NCI-H1436 (cell line): ENCODE data around the gene THEMIS.

Source experiments
- DNase-seq: peaks from one replicate; lab custom pipeline; 2025; lab: John Stamatoyannopoulos, UW

THEMIS gene

DNA sequence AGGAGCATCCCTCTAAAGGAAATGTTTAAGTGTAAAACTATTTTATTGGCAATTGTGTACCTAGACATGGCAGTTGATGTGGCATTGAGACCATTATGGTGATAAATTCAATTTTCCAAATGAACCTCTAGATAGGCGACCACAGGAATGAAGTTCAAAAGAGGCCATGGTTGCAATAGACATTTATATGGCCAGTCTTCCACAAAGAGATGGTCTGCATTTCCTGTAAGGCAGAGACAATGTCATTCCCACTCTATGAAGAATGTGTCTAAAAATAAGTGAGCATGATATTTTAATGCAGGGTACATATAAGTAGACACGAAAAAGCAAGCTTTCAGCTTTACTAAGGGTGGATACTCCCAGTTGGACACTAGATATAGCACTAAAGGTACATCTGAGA lies 40.9 kb downstream of the THEMIS start:
- no peak for DNase-seq

DNA sequence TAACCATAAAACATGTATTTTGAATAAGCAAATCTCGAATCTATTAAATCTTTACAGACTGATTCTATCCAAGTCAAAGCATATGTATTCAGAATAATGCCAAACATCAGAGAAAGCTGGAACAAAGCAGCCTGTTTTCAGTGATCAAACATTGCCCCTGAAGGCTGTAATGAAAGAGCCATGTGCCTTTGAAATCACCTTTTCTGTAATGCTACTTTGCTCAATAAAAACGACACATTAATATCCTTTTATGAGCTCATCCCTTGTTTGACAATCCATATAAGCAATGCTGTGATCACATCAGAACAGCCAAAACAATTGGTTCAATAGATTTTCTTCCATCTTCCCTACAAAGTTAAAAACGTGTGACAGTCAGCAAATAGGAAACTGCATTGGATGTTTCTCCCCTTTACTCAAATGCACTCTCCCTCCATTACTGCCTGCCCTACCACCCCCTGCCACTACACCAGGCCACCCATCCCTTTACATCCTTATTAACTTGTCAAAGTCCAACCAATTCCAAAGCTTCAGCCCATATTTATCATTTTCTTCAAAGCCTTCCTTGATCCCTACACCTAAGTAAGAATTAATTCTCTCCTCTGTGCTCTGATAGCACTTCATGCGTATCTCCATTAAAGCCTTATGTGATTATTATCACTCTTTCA lies 42.0 kb downstream of the THEMIS start:
- DNase-seq: no peak

DNA sequence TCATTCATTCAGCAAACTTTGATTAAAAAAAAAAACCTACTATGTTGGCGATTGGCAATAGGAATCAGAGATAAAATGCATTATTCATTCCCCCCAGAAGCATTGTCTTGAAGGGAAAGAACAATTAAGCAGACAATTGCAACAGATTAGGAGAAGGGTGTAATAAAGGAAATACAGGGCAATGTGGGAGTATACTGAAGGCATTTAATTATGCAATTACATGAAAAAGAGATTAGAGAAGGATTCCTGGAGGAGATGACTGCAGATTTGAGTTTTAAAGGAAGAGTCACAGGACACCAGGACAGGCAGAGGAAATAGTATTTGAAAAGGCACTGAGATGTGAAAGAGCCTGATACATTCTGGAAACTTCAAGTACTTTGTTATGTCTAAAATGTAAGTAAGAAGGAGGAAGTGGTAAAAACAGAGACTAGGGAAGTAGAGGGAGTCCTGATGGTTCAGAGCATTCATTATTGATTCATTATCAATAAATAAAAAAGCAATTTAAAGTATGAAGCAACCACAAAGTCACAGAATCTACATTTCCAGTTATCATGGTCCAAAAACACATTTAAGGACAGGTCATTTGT lies 43.7 kb downstream of the THEMIS start:
- DNase-seq: no peak

DNA sequence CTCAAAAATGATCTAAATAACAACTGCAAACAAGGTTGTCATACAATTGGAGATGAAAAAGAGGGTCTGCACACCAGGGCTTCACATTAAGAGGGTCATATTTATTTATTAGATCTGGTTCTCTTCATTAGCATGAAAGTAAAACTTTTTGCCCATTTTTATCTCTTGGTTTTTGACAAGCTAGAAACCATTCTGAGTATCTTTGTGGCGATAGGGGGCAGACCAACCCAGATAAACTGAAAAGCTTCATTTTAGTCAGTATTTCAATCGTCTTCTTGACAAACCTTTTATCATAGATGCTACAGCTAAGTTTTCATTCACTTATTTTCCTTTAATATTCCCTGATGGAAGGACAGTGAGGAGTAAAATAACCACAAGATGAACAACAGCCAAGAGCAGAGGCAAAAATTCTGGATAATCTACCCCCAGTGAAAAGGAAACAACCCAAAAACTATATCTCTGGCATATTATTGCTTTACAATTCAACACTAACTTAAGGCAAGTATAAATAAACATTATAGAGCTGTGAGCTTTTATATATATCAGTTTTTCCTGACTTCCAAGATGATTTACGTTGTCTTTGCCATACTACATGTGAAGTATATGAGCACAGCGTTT lies 45.2 kb downstream of the THEMIS start:
- no peak for DNase-seq

DNA sequence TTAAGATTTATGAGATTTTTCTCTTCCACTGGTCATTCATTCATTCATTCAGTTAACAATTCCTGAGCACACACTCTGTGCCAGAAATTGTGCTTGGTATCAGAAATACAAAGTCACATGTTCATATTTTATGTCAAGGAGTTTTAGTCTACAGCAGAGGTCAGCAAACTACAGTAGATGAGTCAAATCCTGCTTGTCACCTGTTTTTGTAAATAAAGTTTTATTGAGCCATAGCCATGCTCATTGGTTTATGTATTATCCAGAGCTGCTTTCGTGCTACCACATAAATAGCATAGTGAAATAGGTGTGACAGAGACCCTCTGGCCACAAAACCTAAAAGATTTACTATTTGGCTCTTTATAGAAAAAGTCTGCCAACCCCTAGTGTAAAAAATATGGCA lies 46.8 kb downstream of the THEMIS start:
- no peak for DNase-seq

DNA sequence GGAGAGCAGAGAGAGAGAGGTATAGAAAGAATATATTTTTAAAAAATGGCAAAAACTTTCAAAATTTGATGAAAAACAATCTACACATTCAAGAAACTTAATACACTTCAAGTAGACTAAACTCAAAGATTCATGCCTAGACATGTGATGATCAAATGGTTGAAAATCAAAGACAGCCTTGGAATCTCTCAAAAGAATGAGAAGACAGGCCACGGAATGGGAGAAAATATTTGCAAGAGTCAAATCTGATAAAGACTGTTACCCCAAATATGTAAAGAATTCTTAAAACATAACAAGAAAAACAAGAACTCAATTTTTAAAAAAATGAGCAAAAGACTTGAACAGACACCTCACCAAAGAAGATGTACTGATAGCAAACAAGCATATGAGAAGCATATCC lies 49.7 kb downstream of the THEMIS start:
- no peak for DNase-seq

DNA sequence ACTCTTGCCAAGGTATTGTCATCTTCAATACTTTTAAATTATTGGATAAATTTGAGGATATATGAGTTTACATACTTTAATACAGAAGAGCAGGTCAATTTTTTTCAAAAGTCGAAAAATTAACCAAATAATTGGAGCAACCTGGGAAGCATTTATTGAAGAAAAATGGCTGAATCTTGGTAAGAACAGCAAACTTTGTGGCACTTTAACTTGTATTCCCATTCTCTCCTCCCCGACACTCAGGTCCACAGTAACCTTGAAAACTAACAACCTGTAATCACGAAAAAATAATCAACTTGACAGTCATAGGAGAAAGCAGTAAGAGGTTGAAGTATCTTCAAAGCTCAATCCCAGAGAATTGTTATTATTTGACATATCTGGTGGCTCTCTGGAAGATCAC lies 55.6 kb downstream of the THEMIS start:
- no peak for DNase-seq

DNA sequence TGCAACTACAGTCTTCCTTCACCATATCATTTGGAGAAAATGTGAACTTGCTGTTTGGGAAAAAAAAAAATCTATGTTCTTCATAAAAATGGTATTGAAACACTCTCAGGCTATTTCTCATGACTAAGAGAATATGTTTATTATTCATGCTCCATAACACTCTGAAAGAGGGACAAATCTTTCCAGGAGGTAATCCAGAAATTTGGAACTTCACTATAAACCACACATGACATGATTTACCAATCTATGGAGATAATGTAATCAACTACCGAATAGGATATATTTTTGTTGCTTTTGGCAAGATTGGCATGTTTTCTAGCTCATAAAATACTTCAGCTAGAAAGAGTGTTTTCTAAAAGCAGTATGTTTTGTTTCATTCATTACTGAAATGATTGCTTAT lies 56.3 kb downstream of the THEMIS start:
- DNase-seq: no peak

DNA sequence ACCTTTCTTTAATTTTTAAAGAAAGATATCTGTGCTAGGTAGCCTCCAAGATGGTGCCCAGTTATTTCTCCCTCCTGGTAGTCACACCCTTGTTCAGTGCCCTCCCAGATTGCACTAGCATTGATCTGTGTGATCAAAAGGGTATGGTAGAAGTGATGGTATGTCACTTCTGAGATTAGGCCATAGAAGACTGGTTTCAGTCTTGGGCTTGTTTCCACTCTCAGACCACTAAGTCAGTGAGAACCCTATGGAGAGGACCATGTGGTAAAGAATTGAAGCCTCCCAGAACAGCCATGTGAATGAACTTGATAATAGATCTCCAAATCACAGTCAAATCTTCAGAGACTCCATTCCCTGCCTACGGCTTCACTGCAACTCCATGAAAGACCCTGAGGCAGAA lies 57.3 kb downstream of the THEMIS start:
- DNase-seq: no peak

DNA sequence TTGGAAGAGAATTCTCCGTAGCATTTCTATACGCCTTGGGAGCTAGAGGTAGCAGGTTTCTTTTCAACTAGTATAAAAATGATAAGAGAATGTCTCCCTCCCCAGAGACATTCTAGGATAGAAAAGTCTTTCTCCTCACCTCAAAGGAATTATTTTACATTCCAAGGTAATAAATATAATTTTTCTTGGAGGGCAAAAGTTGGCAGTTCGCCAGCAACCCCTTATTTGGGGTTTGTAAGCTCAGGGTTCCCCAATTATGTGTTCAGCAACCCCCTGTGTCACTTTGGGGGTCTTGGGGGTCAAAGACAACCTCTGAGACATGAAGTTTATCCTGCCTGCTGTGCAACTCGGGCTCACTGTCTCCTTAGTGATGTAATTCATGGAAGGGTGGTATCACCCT lies 58.3 kb downstream of the THEMIS start:
- no peak for DNase-seq

DNA sequence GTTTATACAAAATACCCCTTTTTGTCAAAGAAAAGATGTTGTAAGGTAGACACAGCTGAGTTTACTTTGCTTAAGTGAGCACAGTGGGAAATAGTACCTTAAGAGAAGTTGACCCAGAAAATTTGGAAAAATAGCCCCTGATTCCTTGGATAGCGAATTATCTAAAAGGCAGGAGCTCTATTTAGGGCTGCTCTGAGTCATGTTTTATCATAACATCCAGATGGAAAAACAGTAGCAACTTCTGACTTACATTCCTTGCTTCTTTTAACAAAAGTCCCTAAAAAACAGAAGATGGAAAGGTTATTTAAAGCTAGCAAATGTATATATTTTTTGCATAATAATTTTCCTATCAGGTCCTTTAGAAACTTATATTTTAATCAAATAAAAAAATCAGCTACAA lies 59.0 kb downstream of the THEMIS start:
- DNase-seq: no peak

DNA sequence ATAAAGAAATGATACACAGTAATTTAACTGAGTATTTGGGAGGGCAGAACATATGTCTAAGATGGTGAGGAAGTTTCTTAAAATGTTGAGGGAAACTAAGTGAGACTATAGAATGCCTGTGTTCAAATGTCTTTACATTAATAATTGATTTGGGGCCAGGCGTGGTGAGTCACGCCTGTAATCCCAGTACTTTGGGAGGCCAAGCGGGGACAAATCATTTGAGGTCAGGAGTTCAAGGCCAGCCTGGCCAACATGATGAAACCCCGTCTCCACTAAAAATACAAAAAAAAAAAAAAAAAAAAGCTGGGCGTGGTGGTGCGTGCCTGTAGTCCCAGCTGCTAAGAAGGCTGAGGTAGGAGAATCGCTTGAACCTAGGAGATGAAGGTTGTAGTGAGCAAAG lies 66.7 kb downstream of the THEMIS start:
- no peak for DNase-seq

DNA sequence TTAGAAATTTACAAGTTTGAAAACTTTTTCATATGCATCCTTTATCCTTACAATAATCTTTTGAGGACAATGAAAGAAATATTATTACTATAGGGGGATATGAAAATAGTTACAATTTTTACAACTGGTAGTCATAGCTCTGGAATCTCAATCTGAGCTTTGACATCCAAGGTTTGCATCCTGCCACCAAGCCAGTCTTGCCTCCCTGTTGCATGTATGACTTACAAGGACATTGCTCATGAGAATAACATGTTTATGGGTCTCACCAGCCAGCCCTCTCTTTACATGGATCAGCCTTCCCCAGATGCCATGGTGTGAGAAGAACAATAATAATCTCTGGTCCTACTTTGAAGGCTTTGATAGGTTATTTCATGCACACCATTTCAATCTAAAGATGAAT lies 67.5 kb downstream of the THEMIS start:
- DNase-seq: no peak

DNA sequence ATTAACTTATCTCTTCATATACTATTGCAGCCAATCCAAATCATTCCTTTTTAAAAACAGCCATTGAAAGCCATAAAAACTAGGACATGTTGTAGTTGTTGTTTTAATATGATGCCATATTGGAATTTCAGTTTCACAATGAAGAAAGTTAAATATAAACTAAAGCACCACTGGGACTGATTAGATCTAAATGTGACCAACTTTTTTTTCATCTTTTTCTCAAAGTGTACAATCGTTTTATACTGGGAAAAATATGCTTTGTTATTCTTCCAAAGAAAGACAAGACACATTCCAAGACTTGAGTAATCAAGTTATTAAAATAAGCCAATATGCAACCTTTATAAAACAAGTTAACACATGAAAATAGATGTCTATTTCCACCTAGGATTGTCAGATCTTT lies 68.5 kb downstream of the THEMIS start:
- no peak for DNase-seq

DNA sequence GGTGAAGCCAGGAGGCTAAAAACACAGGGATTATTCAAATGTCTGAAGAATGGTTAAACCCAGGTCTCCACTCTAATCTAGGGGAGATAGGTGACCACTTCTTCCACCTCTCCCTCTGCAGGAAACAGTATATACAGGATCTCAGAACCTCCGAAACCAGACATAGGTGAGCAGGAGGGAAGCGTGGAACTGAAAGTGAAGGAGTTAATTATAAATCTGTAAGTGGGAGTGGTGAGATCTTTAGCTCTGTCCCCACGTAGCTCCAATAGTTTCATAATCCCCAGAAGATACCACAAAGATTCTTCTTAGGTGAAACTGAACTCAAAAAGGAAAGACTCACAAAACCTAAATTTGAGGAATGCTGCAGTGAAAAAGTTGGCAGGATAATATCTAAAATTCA lies 76.8 kb downstream of the THEMIS start:
- DNase-seq: no peak

DNA sequence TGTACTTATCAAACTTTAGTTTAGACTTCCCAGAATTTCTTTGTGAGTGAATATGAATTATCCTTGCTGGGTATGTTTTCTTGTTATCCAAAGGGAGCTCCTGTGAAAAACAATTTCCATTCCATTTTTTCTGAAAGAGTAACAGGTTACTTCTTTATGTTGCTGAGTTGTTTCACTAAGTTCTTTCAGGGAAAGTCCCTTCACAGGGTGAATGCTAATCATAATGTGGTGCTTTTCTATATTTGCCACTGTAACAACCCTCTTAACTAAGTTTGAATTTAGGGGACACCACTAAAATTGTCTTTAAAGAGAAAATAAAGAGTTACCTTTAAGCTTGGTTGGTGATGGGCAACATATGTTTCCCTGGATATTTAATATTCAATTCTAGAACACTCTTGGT lies 79.4 kb downstream of the THEMIS start:
- DNase-seq: no peak

DNA sequence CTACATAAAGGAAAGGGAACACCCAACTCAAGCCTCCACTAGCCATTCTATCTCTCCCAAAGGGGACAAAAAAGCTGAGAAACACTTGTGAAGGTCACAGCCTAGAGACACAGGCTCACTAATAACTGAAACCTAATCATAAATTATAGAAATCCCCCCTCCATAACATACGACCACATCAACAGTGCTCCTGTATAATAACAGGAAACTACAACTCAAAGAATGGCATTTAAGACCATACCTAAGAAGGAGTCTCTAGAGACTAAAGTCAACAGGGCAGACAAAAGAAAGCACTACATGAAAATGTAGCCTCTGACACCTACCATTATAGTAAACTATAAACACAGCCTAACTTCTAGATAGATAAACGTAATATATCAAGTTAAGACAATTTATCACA lies 82.7 kb downstream of the THEMIS start:
- DNase-seq: no peak

DNA sequence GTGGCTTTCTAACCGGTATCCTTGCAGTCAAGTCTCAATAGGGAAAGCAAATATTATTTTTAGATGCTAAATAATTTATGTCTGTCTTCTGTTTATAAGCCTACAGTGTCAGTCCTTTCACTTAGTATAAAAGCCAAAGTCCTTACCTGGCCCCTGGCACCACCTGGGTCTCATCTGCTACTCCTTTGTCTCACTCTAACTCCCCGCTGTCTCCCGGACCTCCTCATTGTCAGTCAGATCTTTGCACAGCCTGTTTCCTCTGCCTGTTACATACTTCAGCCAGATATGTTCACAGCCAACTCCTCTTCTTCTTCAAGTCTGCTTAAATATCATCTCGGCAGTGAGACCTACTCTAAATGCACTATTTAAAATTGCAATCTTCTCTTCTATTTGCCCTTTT lies 84.2 kb downstream of the THEMIS start:
- DNase-seq: no peak

DNA sequence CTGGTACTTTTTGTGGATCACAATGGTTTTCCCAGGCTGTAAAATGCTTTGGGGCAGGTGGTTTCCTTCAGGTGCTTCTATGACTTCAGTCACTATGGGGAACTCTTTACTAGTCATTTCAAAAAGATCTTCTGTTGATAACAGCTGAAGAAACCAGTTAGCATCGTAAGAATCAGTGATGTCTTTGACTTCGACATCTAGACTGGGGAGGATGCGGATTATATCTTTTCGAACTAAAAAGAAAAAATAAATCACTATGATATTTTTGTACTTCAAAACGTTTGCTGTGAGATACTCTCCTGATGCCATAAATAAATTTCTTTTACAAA lies 87.2 kb downstream of the THEMIS start:
- DNase-seq: no peak

DNA sequence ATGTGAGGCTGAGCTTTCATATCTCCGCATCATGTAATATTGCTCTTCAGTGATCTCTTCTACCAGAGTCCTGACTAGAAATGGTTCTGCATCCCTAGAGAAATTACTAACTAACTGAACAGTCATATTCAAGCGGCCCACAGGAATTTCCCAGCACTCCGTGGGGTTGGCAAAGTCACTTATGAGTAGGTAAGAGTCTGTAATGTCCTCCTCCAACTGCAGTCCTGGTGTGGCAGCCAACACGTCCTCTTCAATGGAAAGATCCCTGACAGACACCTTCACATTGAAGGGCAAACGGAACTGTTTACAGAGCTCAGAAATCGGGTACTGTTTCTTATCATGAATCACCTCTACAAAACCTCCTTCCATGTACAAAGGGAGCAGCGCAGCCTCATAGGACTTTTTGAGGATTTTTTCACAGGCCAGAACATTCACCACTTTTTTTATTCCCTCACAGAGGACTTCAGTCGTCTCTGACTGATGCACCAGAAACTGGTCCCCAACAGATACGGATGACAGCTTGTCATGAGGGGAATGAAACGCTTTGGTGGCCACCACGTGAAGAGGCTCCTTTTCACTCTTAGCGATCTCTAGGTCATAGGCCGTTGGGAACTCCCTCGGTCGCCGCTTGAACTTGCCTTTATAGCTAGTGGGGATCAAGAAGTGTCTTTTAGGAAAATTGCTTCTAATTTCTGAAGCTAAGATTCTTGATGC lies 87.7 kb downstream of the THEMIS start:
- DNase-seq: no peak

DNA sequence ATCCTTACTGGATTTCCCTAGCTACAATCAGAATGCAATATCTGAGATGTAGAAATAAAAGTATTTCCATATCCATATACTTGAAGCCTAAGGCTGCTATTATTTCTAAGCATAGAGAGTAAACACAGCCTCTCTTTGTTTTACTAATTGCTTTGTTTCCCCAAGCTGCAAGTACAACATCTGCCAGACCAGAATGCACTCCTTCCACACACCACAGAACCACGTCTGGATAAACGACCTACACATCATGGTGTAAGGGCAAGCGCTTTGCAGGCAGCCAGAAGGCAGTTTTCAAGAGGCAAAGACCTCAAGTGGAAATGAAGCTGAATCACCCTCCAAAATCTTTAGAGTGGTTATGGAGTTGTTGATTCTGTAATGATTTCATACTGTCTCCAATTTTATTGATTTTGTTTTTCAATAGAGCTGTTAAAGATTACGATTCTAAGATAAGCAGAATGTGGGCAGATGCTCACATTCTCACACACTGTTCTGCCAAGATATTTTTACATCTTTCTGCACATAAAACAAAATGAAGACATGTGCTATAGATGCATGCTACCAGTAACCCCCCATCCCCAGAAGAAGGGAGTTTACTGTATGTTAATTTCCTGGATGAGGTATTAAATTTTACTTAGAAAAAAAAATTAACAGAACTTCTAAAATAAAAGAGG lies 88.8 kb downstream of the THEMIS start:
- DNase-seq: peak; percentile 12

DNA sequence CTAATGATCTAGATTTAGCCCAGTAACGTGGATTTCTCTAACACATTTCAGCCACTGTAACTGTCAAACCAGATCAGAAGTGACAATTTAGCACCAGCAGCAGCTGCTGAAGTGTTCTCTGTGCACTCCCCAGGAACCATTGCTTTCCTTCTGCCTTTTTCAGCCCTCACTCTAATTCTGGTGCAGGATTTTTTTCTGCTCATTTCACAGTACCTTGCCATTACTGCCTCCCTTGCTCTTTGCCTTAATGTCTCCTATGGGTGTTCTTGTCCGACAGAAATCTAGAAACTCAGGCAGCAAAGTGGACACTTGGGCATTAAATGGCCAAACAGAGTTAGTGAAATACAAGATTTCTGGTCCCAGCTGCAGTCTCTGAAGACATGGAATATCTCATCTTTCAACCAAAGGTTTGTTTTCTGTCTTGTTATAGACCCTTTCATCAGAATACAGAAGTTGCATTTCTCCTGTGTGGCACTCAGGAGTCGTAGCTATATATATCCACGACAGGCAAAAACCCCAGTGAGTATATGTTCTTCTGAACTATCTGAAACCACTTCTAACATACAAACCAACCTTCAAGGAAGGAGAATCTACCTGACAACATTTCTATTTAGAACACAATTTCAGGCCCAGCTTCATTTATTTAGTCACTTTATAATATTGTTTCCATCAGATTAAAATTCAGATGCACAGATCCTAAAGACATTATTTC lies 92.9 kb downstream of the THEMIS start:
- no peak for DNase-seq
